K562 (cell line): ENCODE measurements around the gene GIGYF2. TPM values are rescaled to one million over a fixed set of nuclear protein-coding genes. Genes with fewer than 3 reads are reported as not detected.

Source experiments
- ATAC-seq: fragments of 200-7000 bp; cut with Tn5 transposase; 3 replicates; pipeline ENCODE4 v1.9.1; 2020; ENCODE audit warnings: moderate library complexity
- BruUV-seq: library from RNA; stranded (reverse); fragments of 400-500 nt; replicated peaks from 2 replicates; lab custom pipeline; 2021; lab: Mats Ljungman, UMichigan
- CTCF ChIA-PET: fragments of 300-600 bp; formaldehyde crosslinking; extraction: SDS; loops from one replicate; lab custom pipeline; 2021; ENCODE audit warnings: low intra/inter-chr PET ratio; lab: Yijun Ruan, JAX
- POLR2A ChIA-PET: fragments of 300-600, 350-650 bp; sonication (Branson Sonifier 250); formaldehyde crosslinking; extraction: SDS; loops from one replicate; lab custom pipeline; 2021; ENCODE audit warnings: antibody characterized with exemption, inconsistent platforms; lab: Yijun Ruan, JAX
- DNase-seq, 4 experiments: peaks; one replicate each; pipeline versions ENCODE4 v3.0.0 to v3.0.0-alpha.2; 2011 to 2018; ENCODE audit warnings: low spot score in 3 of 4, mixed read lengths in 3 of 4; ENCODE audit errors: extremely low read depth in 1 of 4
- FAIRE-seq: peaks from 2 replicates; lab custom pipeline; 2011; peaks lifted over from hg19 to GRCh38; lab: Jason Lieb, UNC
- H2AFZ ChIP-seq: 2 replicates; pipeline ENCODE4 v1.6.0; 2011; ENCODE audit warnings: low read depth, low read length, control low read depth, inconsistent platforms
- H3K27ac ChIP-seq: fragments of 200-600 bp; 3 replicates; pipeline ENCODE4 v1.8.0; 2011; ENCODE audit warnings: low read depth, mild to moderate bottlenecking, control low read depth, inconsistent platforms, low read length, moderate library complexity, mixed read lengths; ENCODE audit errors: extremely low read depth
- H3K27me3 ChIP-seq, 2 experiments: fragments of 300-600 bp in 1 of 2; 2 replicates in 1 of 2; 3 replicates in 1 of 2; pipeline versions ENCODE4 v1.6.0 to v1.8.0; 2011; ENCODE audit warnings: inconsistent platforms in 2 of 2, low read length in 2 of 2, mild to moderate bottlenecking in 1 of 2, mixed read lengths in 1 of 2, moderate library complexity in 1 of 2; ENCODE audit not compliant: control insufficient read depth in 2 of 2, insufficient read depth in 2 of 2
- H3K36me3 ChIP-seq: fragments of 300-600 bp; 3 replicates; pipeline ENCODE4 v1.8.0; 2011; ENCODE audit warnings: mild to moderate bottlenecking, low read length, inconsistent platforms; ENCODE audit not compliant: control insufficient read depth, insufficient read depth
- H3K4me1 ChIP-seq, 2 experiments: fragments of 200-600 bp in 1 of 2; replicated peaks in 1 of 2; 2 replicates in 1 of 2; 3 replicates in 1 of 2; pipeline versions ENCODE4 v1.5.1 to v1.8.0; 2011; ENCODE audit warnings: inconsistent platforms in 2 of 2, low read length in 2 of 2, mild to moderate bottlenecking in 1 of 2, mixed read lengths in 1 of 2, moderate library complexity in 1 of 2; ENCODE audit not compliant: control insufficient read depth in 2 of 2, insufficient read depth in 2 of 2
- H3K4me2 ChIP-seq: 2 replicates; pipeline ENCODE4 v1.6.1; 2011; ENCODE audit warnings: low read length, control low read depth, inconsistent platforms, mixed read lengths; ENCODE audit not compliant: insufficient read depth
- H3K4me3 ChIP-seq: fragments of 200-600 bp; sonication (generic), shearing (Covaris generic); 2 replicates; pipeline ENCODE4 v1.5.1; 2016; ENCODE audit warnings: control low read depth, inconsistent platforms
- H3K79me2 ChIP-seq: fragments of 200-600 bp; 3 replicates; pipeline ENCODE4 v1.8.0; 2011; ENCODE audit warnings: low read length, inconsistent platforms; ENCODE audit not compliant: control insufficient read depth, insufficient read depth
- H3K9ac ChIP-seq, 2 experiments: 2 replicates each; pipeline versions ENCODE4 v1.6.0 to v1.6.1; 2011; ENCODE audit warnings: low read depth in 2 of 2, low read length in 2 of 2, control low read depth in 1 of 2, inconsistent platforms in 1 of 2, mild to moderate bottlenecking in 1 of 2, mixed read lengths in 1 of 2; ENCODE audit not compliant: insufficient read depth in 1 of 2
- H3K9me1 ChIP-seq: one replicate; pipeline ENCODE4 v1.6.0; 2011; ENCODE audit warnings: inconsistent platforms, mild to moderate bottlenecking, low read length, moderate library complexity; ENCODE audit not compliant: control insufficient read depth, insufficient read depth
- H3K9me3 ChIP-seq: replicated peaks from 2 replicates; pipeline ENCODE4 v1.5.1; 2011; ENCODE audit warnings: low read depth, low read length, inconsistent platforms; ENCODE audit not compliant: control insufficient read depth, insufficient read depth
- H4K20me1 ChIP-seq: replicated peaks from 2 replicates; pipeline ENCODE4 v1.6.1; 2011; ENCODE audit warnings: low read length, inconsistent platforms, mixed read lengths; ENCODE audit not compliant: control insufficient read depth, insufficient read depth
- ELK3 ChIP-seq: fragments of 450-650 bp; formaldehyde crosslinking; IDR thresholded peaks from 2 replicates; pipeline ENCODE4 v1.4.0; 2020; ENCODE audit warnings: mild to moderate bottlenecking
- HMG20A ChIP-seq: fragments of 450-650 bp; formaldehyde crosslinking; conservative IDR thresholded peaks from 2 replicates; pipeline ENCODE4 v1.4.0; 2020; ENCODE audit warnings: mild to moderate bottlenecking, mixed read lengths
- IRF2 ChIP-seq: sonication (generic); formaldehyde crosslinking; IDR thresholded peaks from 2 replicates; pipeline ENCODE4 v1.8.1; 2022; ENCODE audit warnings: mild to moderate bottlenecking, missing genetic modification reagents
- OTX1 ChIP-seq: fragments of 450-650 bp; formaldehyde crosslinking; IDR thresholded peaks from 2 replicates; pipeline ENCODE4 v1.4.0; 2022; ENCODE audit warnings: mild to moderate bottlenecking
- SOX6 ChIP-seq: fragments of 450-650 bp; IDR thresholded peaks from 2 replicates; pipeline ENCODE4 v1.6.1; 2014; ENCODE audit warnings: mild to moderate bottlenecking
- TAF9B ChIP-seq: fragments of 450-650 bp; IDR thresholded peaks from 2 replicates; pipeline ENCODE4 v1.6.1; 2018; ENCODE audit warnings: mild to moderate bottlenecking; ENCODE audit not compliant: partially characterized antibody
- ZNF239 ChIP-seq: fragments of 250-450 bp; sonication (Bioruptor Pico); IDR thresholded peaks from 2 replicates; pipeline ENCODE4 v1.4.0; 2020; ENCODE audit warnings: mild to moderate bottlenecking
- ZNF764 ChIP-seq: fragments of 250-450 bp; sonication (Bioruptor Pico); IDR thresholded peaks from 2 replicates; pipeline ENCODE4 v1.4.0; 2020; ENCODE audit warnings: low read depth, mild to moderate bottlenecking, moderate library complexity
- WGBS: fragments of 100-300 bp; shearing (Covaris generic); methylation state at CpG from one replicate; pipeline ENCODE4 v1.1.6; 2016; ENCODE audit warnings: low coverage, mixed read lengths; ENCODE audit not compliant: insufficient coverage; ENCODE audit errors: missing lambda C conversion rate; 5-methylcytosine and 5-hydroxymethylcytosine counted together
- in situ Hi-C: fragments of 300-500 bp; cut with MboI; formaldehyde crosslinking; loops from 4 replicates; pipeline ENCODE4 v1.15.0; 2018; ENCODE audit warnings: inconsistent platforms, mixed read lengths
- intact Hi-C: fragments of 100-400 bp; cut with micrococcal nuclease; formaldehyde crosslinking; loops from 2 replicates; pipeline ENCODE4 v1.14.2; 2022
- polyA plus RNA-seq, 8 experiments: library from polyadenylated mRNA; depleted of rRNA in 4 of 8; stranded (reverse) in 5 of 8; unstranded in 3 of 8; fragments of >200 nt; fragmentation: Nextera tagmentation in 2 of 8; fragmentation: Illumina TruSeq in 1 of 8; extraction: Ambion mirVana in 2 of 8; extraction: Trizol in 1 of 8; gene quantifications; 2 replicates each; pipeline versions ENCODE4 v1.2.1 to v1.2.3, GENCODE V29; 2011 to 2014; ENCODE audit warnings: inconsistent platforms in 1 of 8, missing spikeins in 1 of 8
- total RNA-seq, 7 experiments: library from RNA; depleted of rRNA in 6 of 7; stranded (reverse); fragments of >200 nt in 6 of 7; fragmentation: Illumina TruSeq in 2 of 7; extraction: Trizol in 2 of 7; gene quantifications; 2 replicates each; pipeline versions ENCODE4 v1.2.1 to v1.2.3, GENCODE V29; 2011 to 2021; ENCODE audit warnings: low replicate concordance in 1 of 7

Gene GIGYF2
- total and polyA plus RNA-seq, 9 of the 15 experiments (the other 6 are each of a cell fraction or from before 2014, with no cell fraction given): 12.7 to 52.7 (median 34.9) TPM

- H3K9me1 ChIP-seq: no peaks in the 10 kb centered on the region
- FAIRE-seq (no peak), DNase-seq (no peak), ATAC-seq (no peak)
- CTCF ChIA-PET: no interaction called here
- in situ Hi-C loops (no loop called here), intact Hi-C loops (no loop called here)
- POLR2A ChIA-PET: interaction anchor here (0.6 kb wide), 1 partner anchor 48 kb away, joined by 3 read pairs; no protein-coding TSS in a partner anchor
- H4K20me1 ChIP-seq: no peaks in the 10 kb centered on the region
- no peaks in the 10 kb centered on the region for H3K79me2 ChIP-seq
- peaks cover 11 to 67% of the 10 kb centered on the region in 2 experiments; a peak in 4 of 5 replicates for H3K27me3 ChIP-seq
- no peaks in the 10 kb centered on the region for H3K9me3 ChIP-seq
- H3K4me3 ChIP-seq: no peak overlapping the region
- H3K36me3 ChIP-seq: no peaks in the 10 kb centered on the region
- no peak overlapping the region for H3K4me2 ChIP-seq
- H2AFZ ChIP-seq: no peak overlapping the region
- TF ChIP-seq OTX1 (CRISPR knock-in tag): no peak
- TF ChIP-seq IRF2 (CRISPR knock-in tag): no peak
- no peak for TF ChIP-seq SOX6
- no peak for TF ChIP-seq ELK3
- TF ChIP-seq ZNF764 (CRISPR knock-in tag): no peak
- TF ChIP-seq HMG20A (CRISPR knock-in tag): no peak
- no peak for TF ChIP-seq TAF9B
- no peak for TF ChIP-seq ZNF239 (CRISPR knock-in tag)
- H3K9ac ChIP-seq: no peak overlapping the region
- H3K27ac ChIP-seq: no peak overlapping the region
- peaks cover 5 to 12% of the 10 kb centered on the region in 2 experiments; a peak in 3 of 5 replicates for H3K4me1 ChIP-seq
- WGBS: 5% methylated on average over 8 of the region's 14 CpGs
- BruUV-seq: no TSS peak
These were observed 191.9 kb downstream of the GIGYF2 start for GRCh38 chr2:232888839-232889529.
